Choroid plexus epithelial cell (primary cell): ENCODE measurements around the gene PRSS48.
"Not testable (repeated sequence)": the region's sequence is repeated elsewhere in the genome, so short reads cannot be mapped to it uniquely, and the experiment has no call there.

ENCODE experiments used
- DNase-seq: peaks from one replicate; pipeline ENCODE4 v3.0.0-alpha.2; 2010; ENCODE audit warnings: low read depth
- H3K4me3 ChIP-seq: 2 replicates; pipeline ENCODE4 v1.5.1; 2011; ENCODE audit warnings: low read depth, mild to moderate bottlenecking, control low read depth, low read length, moderate library complexity
- CTCF ChIP-seq: conservative IDR thresholded peaks from 2 replicates; pipeline ENCODE4 v1.5.1; 2011; ENCODE audit warnings: low read depth, mild to moderate bottlenecking, control low read depth, inconsistent platforms, low read length, moderate library complexity

The PRSS48 gene

GRCh38 chr4:151250706-151251105, 26.3 kb upstream of the PRSS48 start:
- DNase-seq = no peak
- no peak for TF ChIP-seq CTCF
- no peak overlapping the region for H3K4me3 ChIP-seq

GRCh38 chr4:151251603-151252304, 25.2 kb upstream of the PRSS48 start:
- no peak overlapping the region for H3K4me3 ChIP-seq
- no peak for TF ChIP-seq CTCF
- no peak for DNase-seq

- H3K4me3 ChIP-seq, DNase-seq: not testable (repeated sequence)
Observed at GRCh38 chr4:151255226-151255625, 21.7 kb upstream of the PRSS48 start.

GRCh38 chr4:151255680-151256079, 21.3 kb upstream of the PRSS48 start:
- DNase-seq, H3K4me3 ChIP-seq: not testable (repeated sequence)

GRCh38 chr4:151256134-151256533, 20.8 kb upstream of the PRSS48 start:
- H3K4me3 ChIP-seq = no peak overlapping the region
- no peak for TF ChIP-seq CTCF
- DNase-seq = peak; percentile 60

GRCh38 chr4:151257704-151258103, 19.3 kb upstream of the PRSS48 start:
- no peak for DNase-seq
- H3K4me3 ChIP-seq = no peak overlapping the region
- no peak for TF ChIP-seq CTCF

GRCh38 chr4:151259752-151260151, 17.2 kb upstream of the PRSS48 start:
- H3K4me3 ChIP-seq = no peak overlapping the region
- no peak for TF ChIP-seq CTCF
- no peak for DNase-seq

GRCh38 chr4:151260526-151260925, 16.4 kb upstream of the PRSS48 start:
- TF ChIP-seq CTCF = no peak
- no peak overlapping the region for H3K4me3 ChIP-seq
- DNase-seq = no peak
